OCI-LY7 (cell line): ENCODE data around the gene HEY2. TPM values are rescaled to one million over a fixed set of nuclear protein-coding genes. Genes with fewer than 3 reads are reported as not detected.

ENCODE experiments used
- Bru-seq: library from RNA; stranded (reverse); fragments of 400-500 nt; gene quantifications from one replicate; lab custom pipeline; 2021; lab: Mats Ljungman, UMichigan
- BruChase-seq, 2 experiments: library from RNA; stranded (reverse); fragments of 400-500 nt; gene quantifications; one replicate each; lab custom pipeline; 2021; lab: Mats Ljungman, UMichigan
- BruUV-seq: library from RNA; stranded (reverse); fragments of 400-500 nt; replicated peaks from 2 replicates; lab custom pipeline; 2021; lab: Mats Ljungman, UMichigan
- CTCF ChIA-PET: fragments of 300-600 bp; sonication (Branson Sonifier 250); formaldehyde crosslinking; loops from one replicate; lab custom pipeline; 2022; ENCODE audit warnings: antibody characterized with exemption; ENCODE audit not compliant: unreplicated experiment; lab: Charles Lee
- POLR2A ChIA-PET: fragments of 300-600 bp; sonication (Branson Sonifier 250); formaldehyde crosslinking; loops from one replicate; lab custom pipeline; 2022; ENCODE audit warnings: antibody characterized with exemption; lab: Charles Lee
- DNase-seq: peaks from one replicate; pipeline ENCODE4 v3.0.0-alpha.2; 2015; ENCODE audit warnings: low spot score
- H2AFZ ChIP-seq: fragments of 200-600 bp; sonication (generic), shearing (Covaris generic); 2 replicates; pipeline ENCODE4 v1.6.1; 2014; ENCODE audit warnings: mild to moderate bottlenecking, antibody characterized with exemption, low read length, moderate library complexity
- H3K27ac ChIP-seq: fragments of 200-600 bp; sonication (generic); 2 replicates; pipeline ENCODE4 v1.5.1; 2014; ENCODE audit warnings: mixed run types, low read depth, mild to moderate bottlenecking, moderate library complexity, low read length, inconsistent platforms; ENCODE audit not compliant: poor library complexity, severe bottlenecking
- H3K36me3 ChIP-seq: fragments of 200-600 bp; sonication (generic); 2 replicates; pipeline ENCODE4 v1.6.1; 2014; ENCODE audit warnings: mild to moderate bottlenecking, antibody characterized with exemption, low read length, moderate library complexity, mixed read lengths; ENCODE audit not compliant: insufficient read depth
- H3K4me1 ChIP-seq: fragments of 200-600 bp; sonication (generic); 2 replicates; pipeline ENCODE4 v1.5.1; 2014; ENCODE audit warnings: mild to moderate bottlenecking, low read length; ENCODE audit not compliant: insufficient read depth, poor library complexity, severe bottlenecking
- H3K4me2 ChIP-seq: fragments of 200-600 bp; sonication (generic); 2 replicates; pipeline ENCODE4 v1.6.1; 2014; ENCODE audit warnings: mild to moderate bottlenecking, low read length
- H3K4me3 ChIP-seq: fragments of 200-600 bp; sonication (generic); 2 replicates; pipeline ENCODE4 v1.5.1; 2014; ENCODE audit warnings: mild to moderate bottlenecking, low read depth, low read length; ENCODE audit not compliant: poor library complexity, severe bottlenecking
- H3K79me2 ChIP-seq: fragments of 200-600 bp; sonication (generic); 2 replicates; pipeline ENCODE4 v1.6.1; 2016; ENCODE audit warnings: low read depth, mild to moderate bottlenecking, low read length, moderate library complexity, mixed read lengths; ENCODE audit not compliant: insufficient read depth
- H3K9me2 ChIP-seq: fragments of 200-600 bp; sonication (generic); 2 replicates; pipeline ENCODE4 v1.6.1; 2016; ENCODE audit warnings: mild to moderate bottlenecking, low read length, mixed read lengths; ENCODE audit not compliant: insufficient read depth
- H3K9me3 ChIP-seq: fragments of 200-600 bp; sonication (generic); 2 replicates; pipeline ENCODE4 v1.6.1; 2014; ENCODE audit warnings: mild to moderate bottlenecking, mixed run types, low read length, mixed read lengths
- H4K20me1 ChIP-seq: fragments of 200-600 bp; sonication (generic); 2 replicates; pipeline ENCODE4 v1.6.1; 2014; ENCODE audit warnings: mild to moderate bottlenecking, antibody characterized with exemption, low read length, moderate library complexity, mixed read lengths; ENCODE audit not compliant: insufficient read depth
- CTCF ChIP-seq: fragments of 200-600 bp; sonication (generic); conservative IDR thresholded peaks from 2 replicates; pipeline ENCODE4 v1.5.1; 2014; ENCODE audit warnings: mild to moderate bottlenecking, antibody characterized with exemption, low read length, moderate library complexity, mixed read lengths
- EZH2phosphoT487 ChIP-seq: fragments of 200-600 bp; sonication (generic); IDR thresholded peaks from 2 replicates; pipeline ENCODE4 v1.6.1; 2018; ENCODE audit warnings: low read depth, borderline replicate concordance, mild to moderate bottlenecking, mixed run types, antibody characterized with exemption, low read length, moderate library complexity, mixed read lengths
- intact Hi-C: fragments of 100-400 bp; cut with micrococcal nuclease; formaldehyde crosslinking; loops from one replicate; pipeline ENCODE4 v1.10.0; 2022; ENCODE audit not compliant: unreplicated experiment
- long read RNA-seq: library from polyadenylated mRNA; stranded (forward); transcript quantifications from one replicate; pipeline ENCODE4 v2.0.0, GENCODE V29; 2022
- total RNA-seq, 2 experiments: library from RNA; depleted of rRNA in 1 of 2; stranded (reverse); fragments of >200 nt in 1 of 2; shearing (Covaris generic) in 1 of 2; gene quantifications; 2 replicates each; pipeline ENCODE4 v1.2.3, GENCODE V29; 2014 to 2022

The HEY2 gene
- 0.23 and 0.32 TPM in 2 replicates for total RNA-seq (2014; rRNA removed; shearing (Covaris generic))
- total RNA-seq (2022): 1.3 and 2.0 TPM in 2 replicates
- Bru-seq, nascent RNA: percentile 42 among the genes with signal in this experiment
- BruChase-seq, experiment 1, labeled RNA remaining after a 6-hour chase: percentile 34 among the genes with signal in this experiment
- BruChase-seq, experiment 2, labeled RNA remaining after a 2-hour chase: percentile 36 among the genes with signal in this experiment
- long read RNA-seq, transcript HEY2-201 (5 exons, 2,678 nt): major isoform, 10 of 13 reads
- long read RNA-seq, partial matches to known transcripts: 1 of 13 reads
- long read RNA-seq, other reads (novel, unspliced or antisense): 2 of 13 reads

GRCh38 chr6:125749173-125749864 is at the start of gene HEY2:
Gene HEY2, plus strand, starts transcription at chr6:125749632. Its CDS starts 145 bp downstream, at chr6:125749777.
- H3K9me2 ChIP-seq: no peaks in the 10 kb centered on the region
- DNase-seq: peak; percentile 92
- H3K4me3 ChIP-seq: peak within 1 kb of the TSS; percentile 73
- intact Hi-C loops: loop anchor here (2.0 to 5.0 kb wide), 2 partner anchors 31 to 152 kb away; no protein-coding TSS in a partner anchor
- peak within 1 kb of the TSS; percentile 92 for H3K4me2 ChIP-seq
- no peaks in the 10 kb centered on the region for H3K9me3 ChIP-seq
- H3K4me1 ChIP-seq: peaks cover 46% of the 10 kb centered on the region
- no peaks in the 10 kb centered on the region for H3K36me3 ChIP-seq
- H2AFZ ChIP-seq: peak within 1 kb of the TSS; percentile 92
- ChIA-PET CTCF (no interaction called here), POLR2A (interaction anchor here (0.7 to 0.9 kb wide), 2 partner anchors 152 to 448 kb away, joined by 3 read pairs; partner anchors contain the start of gene HDDC2)
- H3K27ac ChIP-seq: no peak within 1 kb of the TSS
- BruUV-seq: no TSS peak
- no peaks in the 10 kb centered on the region for H3K79me2 ChIP-seq
- no peaks in the 10 kb centered on the region for H4K20me1 ChIP-seq
- peak; percentile 29; the same call in 1 of the 2 replicates for TF ChIP-seq CTCF
- TF ChIP-seq EZH2phosphoT487: no peak

GRCh38 chr6:125700581-125701353 is 48.7 kb upstream of the HEY2 start:
- intact Hi-C loops: no loop called here
- Histone ChIP-seq H3K9me3 (no peaks in the 10 kb centered on the region), H3K9me2 (no peaks in the 10 kb centered on the region), H3K4me3 (no peak overlapping the region), H3K79me2 (no peaks in the 10 kb centered on the region), H3K36me3 (no peaks in the 10 kb centered on the region), H2AFZ (no peak overlapping the region), H3K4me1 (no peaks in the 10 kb centered on the region), H3K4me2 (no peak overlapping the region), H4K20me1 (no peaks in the 10 kb centered on the region), H3K27ac (no peak overlapping the region)
- ChIA-PET CTCF (no interaction called here), POLR2A (no interaction called here)
- no TSS peak for BruUV-seq
- no peak for TF ChIP-seq EZH2phosphoT487
- no peak for TF ChIP-seq CTCF
- no peak for DNase-seq
